Esophagus muscularis mucosa (tissue), 3 donors: ENCODE measurements around the gene TUBB4A.

ENCODE experiments used
- POLR2A ChIP-seq: fragments of 450-650 bp; IDR thresholded peaks from one replicate; pipeline ENCODE4 v1.6.1; 2017; ENCODE audit warnings: antibody characterized with exemption, moderate library complexity, mild to moderate bottlenecking, low read depth
- TF ChIP-seq, protein P1 (sequence below), 3 experiments: fragments of 200-600 bp in 2 of 3; fragments of 450-650 bp in 1 of 3; sonication (generic) in 2 of 3; IDR thresholded peaks; one replicate each; pipeline ENCODE4 v1.5.1; 2017 to 2019; ENCODE audit warnings: antibody characterized with exemption in 3 of 3, mild to moderate bottlenecking in 2 of 3, moderate library complexity in 1 of 3

- TF ChIP-seq, protein P1, sequence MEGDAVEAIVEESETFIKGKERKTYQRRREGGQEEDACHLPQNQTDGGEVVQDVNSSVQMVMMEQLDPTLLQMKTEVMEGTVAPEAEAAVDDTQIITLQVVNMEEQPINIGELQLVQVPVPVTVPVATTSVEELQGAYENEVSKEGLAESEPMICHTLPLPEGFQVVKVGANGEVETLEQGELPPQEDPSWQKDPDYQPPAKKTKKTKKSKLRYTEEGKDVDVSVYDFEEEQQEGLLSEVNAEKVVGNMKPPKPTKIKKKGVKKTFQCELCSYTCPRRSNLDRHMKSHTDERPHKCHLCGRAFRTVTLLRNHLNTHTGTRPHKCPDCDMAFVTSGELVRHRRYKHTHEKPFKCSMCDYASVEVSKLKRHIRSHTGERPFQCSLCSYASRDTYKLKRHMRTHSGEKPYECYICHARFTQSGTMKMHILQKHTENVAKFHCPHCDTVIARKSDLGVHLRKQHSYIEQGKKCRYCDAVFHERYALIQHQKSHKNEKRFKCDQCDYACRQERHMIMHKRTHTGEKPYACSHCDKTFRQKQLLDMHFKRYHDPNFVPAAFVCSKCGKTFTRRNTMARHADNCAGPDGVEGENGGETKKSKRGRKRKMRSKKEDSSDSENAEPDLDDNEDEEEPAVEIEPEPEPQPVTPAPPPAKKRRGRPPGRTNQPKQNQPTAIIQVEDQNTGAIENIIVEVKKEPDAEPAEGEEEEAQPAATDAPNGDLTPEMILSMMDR (IDR thresholded peaks at IDR 0.05): no peak
- TF ChIP-seq POLR2A: no peak
These were observed 44.0 kb downstream of the TUBB4A start for GRCh38 chr19:6457958-6458694.
